GM12878 (cell line): ENCODE results near the gene ZFP3.
"Not testable (repeated sequence)": the region's sequence is repeated elsewhere in the genome, so short reads cannot be mapped to it uniquely, and the experiment has no call there.

Experiments used
- CTCF ChIP-seq, 3 experiments: IDR thresholded peaks in 2 of 3; conservative IDR thresholded peaks in 1 of 3; 2 replicates each; pipeline ENCODE4 v1.5.1; 2011; ENCODE audit warnings: low read depth in 3 of 3, low read length in 3 of 3, mild to moderate bottlenecking in 3 of 3, control low read depth in 2 of 3, moderate library complexity in 2 of 3, inconsistent platforms in 1 of 3, mixed read lengths in 1 of 3; ENCODE audit not compliant: control insufficient read depth in 2 of 3, insufficient read depth in 1 of 3; ENCODE audit errors: extremely low read depth in 1 of 3
- EGR1 ChIP-seq, 2 experiments: IDR thresholded peaks; 1 replicate in 1 of 2; 2 replicates in 1 of 2; pipeline ENCODE4 v1.6.1; 2011 to 2012; ENCODE audit warnings: low read depth in 2 of 2, low read length in 2 of 2, borderline replicate concordance in 1 of 2, mild to moderate bottlenecking in 1 of 2, moderate library complexity in 1 of 2
- ELK1 ChIP-seq: IDR thresholded peaks from 2 replicates; pipeline ENCODE4 v1.6.1; 2012; ENCODE audit warnings: low read depth, low read length, improper control_type of control experiment
- ESRRA ChIP-seq: IDR thresholded peaks from 2 replicates; pipeline ENCODE4 v1.6.1; 2012; ENCODE audit warnings: mild to moderate bottlenecking, low read length, improper control_type of control experiment
- EZH2 ChIP-seq: IDR thresholded peaks from 2 replicates; pipeline ENCODE4 v1.6.1; 2012; ENCODE audit warnings: low read depth, mild to moderate bottlenecking, control low read depth, inconsistent platforms, low read length, borderline replicate concordance; ENCODE audit not compliant: control insufficient read depth
- HDAC2 ChIP-seq: fragments of 200-600 bp; sonication (generic); IDR thresholded peaks from 2 replicates; pipeline ENCODE4 v1.6.1; 2017
- IKZF1 ChIP-seq: fragments of 450-650 bp; conservative IDR thresholded peaks from 2 replicates; pipeline ENCODE4 v1.6.1; 2017; ENCODE audit warnings: antibody characterized with exemption, mild to moderate bottlenecking
- MLLT1 ChIP-seq: fragments of 450-650 bp; IDR thresholded peaks from 2 replicates; pipeline ENCODE4 v1.6.1; 2016; ENCODE audit warnings: mild to moderate bottlenecking
- PBX3 ChIP-seq: IDR thresholded peaks from 2 replicates; pipeline ENCODE4 v1.6.1; 2011; ENCODE audit warnings: mild to moderate bottlenecking, low read depth, low read length, moderate library complexity; ENCODE audit not compliant: insufficient replicate concordance
- RAD21 ChIP-seq: IDR thresholded peaks from 2 replicates; pipeline ENCODE4 v1.6.1; 2011; ENCODE audit warnings: mild to moderate bottlenecking, low read depth, low read length, moderate library complexity; ENCODE audit not compliant: insufficient read depth
- SKIL ChIP-seq: fragments of 450-650 bp; IDR thresholded peaks from 2 replicates; pipeline ENCODE4 v1.6.1; 2017; ENCODE audit warnings: mild to moderate bottlenecking, low read depth, inconsistent platforms; ENCODE audit not compliant: poor library complexity, severe bottlenecking
- SUZ12 ChIP-seq: fragments of 200-600 bp; sonication (generic); IDR thresholded peaks from one replicate; pipeline ENCODE4 v1.6.1; 2018; ENCODE audit warnings: antibody characterized with exemption, mild to moderate bottlenecking; ENCODE audit not compliant: unreplicated experiment
- USF2 ChIP-seq: IDR thresholded peaks from 2 replicates; pipeline ENCODE4 v1.6.1; 2011; ENCODE audit warnings: low read depth, low read length, improper control_type of control experiment, borderline replicate concordance
- YY1 ChIP-seq: IDR thresholded peaks from 2 replicates; pipeline ENCODE4 v1.6.1; 2011; ENCODE audit warnings: low read depth, mild to moderate bottlenecking, low read length

GRCh38 chr17:5077275-5077674 lies 992 bp upstream of the ZFP3 start:
- TF ChIP-seq HDAC2; CTCF (IDR thresholded peaks at IDR 0.05 in 2 of 3, conservative IDR thresholded peaks at IDR 0.05 in 1 of 3; ENCODE audit: control insufficient read depth in 2 of 3, extremely low read depth in 1 of 3, insufficient read depth in 1 of 3, low read depth in 3 of 3, low read length in 3 of 3); ELK1; EZH2; RAD21; EGR1 (IDR thresholded peaks at IDR 0.05; ENCODE audit: borderline replicate concordance in 1 of 2, low read depth in 2 of 2, low read length in 2 of 2); SUZ12; YY1; MLLT1; USF2; PBX3; IKZF1; SKIL; ESRRA: not testable (repeated sequence)
